ENCODE measurements around the gene DCPS. TPM values are rescaled to one million over a fixed set of nuclear protein-coding genes. Genes with fewer than 3 reads are reported as not detected.
"Not testable (repeated sequence)": the region's sequence is repeated elsewhere in the genome, so short reads cannot be mapped to it uniquely, and the experiment has no call there.

The DCPS gene
- polyA plus RNA-seq, 3 donors = 13.9 to 17.0 (median 16.0) TPM

GRCh38 chr11:126341760-126342161 is 37.9 kb downstream of the DCPS start:
- no peak for DNase-seq (ENCODE audit: low read depth in 3 of 3, low spot score in 2 of 3)

GRCh38 chr11:126343051-126343450 is 39.2 kb downstream of the DCPS start:
- DNase-seq (ENCODE audit: low read depth in 3 of 3, low spot score in 2 of 3) = no peak

DNA sequence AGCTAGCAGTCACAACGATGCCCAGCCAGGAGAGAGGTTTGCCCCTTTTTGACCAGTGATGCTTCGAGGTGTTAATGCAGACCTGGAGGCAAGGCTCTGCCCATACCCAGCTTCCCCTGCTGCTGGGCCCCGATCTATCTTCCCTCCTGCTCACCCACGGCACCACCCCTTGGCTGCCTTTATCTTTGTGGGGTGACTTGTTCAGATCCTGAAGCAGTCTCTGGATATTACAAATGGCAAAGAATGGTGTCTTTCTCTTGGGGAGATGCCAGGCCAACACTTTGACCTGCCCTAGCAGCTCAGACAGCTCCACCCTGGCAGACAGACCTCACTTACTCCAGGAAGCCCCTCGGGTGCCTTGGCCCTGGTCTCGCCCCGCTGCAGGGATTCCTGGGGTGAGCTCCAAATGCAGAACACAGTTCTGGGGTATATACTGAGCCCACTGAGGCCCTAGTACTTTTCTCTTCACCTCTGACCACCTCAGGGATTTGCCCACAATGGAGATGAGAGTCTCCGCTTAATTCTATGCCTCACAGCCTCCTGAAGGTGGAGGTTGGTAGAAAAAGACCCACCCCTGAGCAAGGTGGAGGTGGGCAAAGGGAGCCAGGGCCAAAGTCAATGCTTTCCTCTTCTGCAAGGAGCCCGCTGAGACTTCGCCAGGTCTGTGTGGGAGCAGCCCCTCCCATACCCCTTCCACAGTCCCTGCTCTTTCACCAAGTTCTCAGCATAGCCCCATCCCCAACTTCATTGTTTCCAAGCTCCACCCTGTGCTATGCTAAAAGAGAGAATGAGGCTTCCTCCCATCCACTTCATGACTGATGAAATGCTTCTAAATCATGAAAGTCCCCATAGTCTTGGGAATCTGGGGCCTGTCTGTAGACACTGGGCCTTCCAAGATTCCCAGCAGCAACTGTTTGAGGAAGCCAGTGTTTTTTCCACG is 40.6 kb downstream of the DCPS start:
- DNase-seq (ENCODE audit: low read depth in 3 of 3, low spot score in 2 of 3) = no peak

GRCh38 chr11:126345283-126345682 is 41.4 kb downstream of the DCPS start:
- DNase-seq (ENCODE audit: low read depth in 3 of 3, low spot score in 2 of 3) = no peak

- no peak for DNase-seq (ENCODE audit: low read depth in 3 of 3, low spot score in 2 of 3)
These were observed 42.1 kb downstream of the DCPS start for GRCh38 chr11:126345759-126346585.

- DNase-seq (ENCODE audit: low read depth in 3 of 3, low spot score in 2 of 3) = no peak
These were observed 42.7 kb downstream of the DCPS start for GRCh38 chr11:126346586-126346940.

DNA sequence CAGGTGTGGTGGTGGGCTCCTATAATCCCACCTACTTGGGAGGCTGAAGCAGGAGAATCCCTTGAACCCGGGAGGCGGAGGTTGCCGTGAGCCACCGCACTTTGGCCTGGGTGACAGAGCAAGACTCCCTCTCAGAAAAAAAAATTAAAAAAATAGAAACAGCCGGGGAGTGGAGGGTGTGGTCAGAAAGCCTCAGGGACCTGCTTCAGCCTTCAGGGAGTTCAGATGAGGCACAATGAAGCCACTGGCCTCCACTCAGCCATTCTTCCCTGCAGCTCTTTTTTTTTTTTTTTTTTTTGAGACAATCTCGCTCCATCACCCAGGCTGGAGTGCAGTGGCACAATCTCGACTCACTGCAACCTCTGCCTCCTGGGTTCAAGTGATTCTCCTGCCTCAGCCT is 43.1 kb downstream of the DCPS start:
- DNase-seq (ENCODE audit: low read depth in 3 of 3, low spot score in 2 of 3) = not testable (repeated sequence)

GRCh38 chr11:126347751-126348668 is 44.1 kb downstream of the DCPS start:
- no peak for DNase-seq (ENCODE audit: low read depth in 3 of 3, low spot score in 2 of 3)

DNA sequence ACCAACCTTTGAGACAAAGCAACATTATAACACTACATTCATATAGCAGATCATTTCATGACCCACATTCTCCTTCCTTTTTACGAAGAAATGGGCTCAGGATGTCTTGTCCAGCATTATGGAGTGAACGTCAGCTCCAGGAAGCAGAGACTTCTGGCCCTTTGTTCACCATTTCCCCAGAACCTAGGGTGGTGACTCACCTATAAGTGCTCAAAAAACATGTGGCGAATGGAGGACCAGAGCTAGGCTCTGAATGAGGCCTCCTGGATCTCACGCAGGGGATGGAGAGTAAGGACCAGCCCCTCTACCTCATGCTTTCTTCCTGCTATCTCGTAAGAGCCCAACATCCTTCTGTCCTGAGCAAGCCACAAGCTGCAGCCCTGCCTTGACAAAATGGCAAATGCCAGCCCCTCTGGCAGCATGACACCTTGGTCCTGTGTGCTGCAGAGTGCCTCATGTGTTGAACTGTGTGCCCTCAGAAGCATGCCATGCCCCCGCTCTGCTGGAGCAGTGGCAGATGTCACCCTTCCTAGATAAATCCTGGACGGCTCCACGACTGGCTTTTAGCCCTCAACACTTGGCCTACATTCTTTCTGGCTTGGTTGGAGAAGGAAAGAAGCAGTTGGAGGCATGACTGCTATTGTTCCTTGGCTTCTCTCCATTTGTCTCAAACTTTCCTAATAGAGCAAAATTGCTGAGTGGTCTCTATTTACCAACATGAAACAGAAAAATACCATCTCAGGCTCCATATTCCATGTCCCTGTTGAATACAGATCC is 45.1 kb downstream of the DCPS start:
- DNase-seq (ENCODE audit: low read depth in 3 of 3, low spot score in 2 of 3) = no peak

DNA sequence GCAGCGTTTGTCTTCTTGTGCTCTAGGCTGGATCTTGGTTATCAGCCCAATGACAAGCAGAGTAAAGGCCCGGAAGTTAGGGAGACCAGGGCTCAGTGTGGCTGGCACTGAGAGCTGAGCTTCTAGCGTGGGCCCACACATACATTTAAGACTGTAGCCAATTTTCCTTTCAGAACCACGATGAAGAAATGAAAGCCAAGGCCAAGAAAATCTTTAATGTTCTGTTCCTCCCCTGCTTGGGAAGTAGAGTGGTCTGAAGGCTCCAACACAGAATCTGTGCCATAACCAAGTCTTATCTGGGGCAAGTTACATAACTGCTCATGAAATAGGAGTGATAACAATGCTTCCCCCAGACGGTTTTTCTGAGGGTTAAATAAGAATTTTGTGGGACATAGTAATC is 47.0 kb downstream of the DCPS start:
- DNase-seq (ENCODE audit: low read depth in 3 of 3, low spot score in 2 of 3) = no peak

GRCh38 chr11:126352163-126352562 is 48.3 kb downstream of the DCPS start:
- DNase-seq (ENCODE audit: low read depth in 3 of 3, low spot score in 2 of 3) = no peak

- DNase-seq (ENCODE audit: low read depth in 3 of 3, low spot score in 2 of 3) = no peak
These were observed 49.3 kb downstream of the DCPS start for GRCh38 chr11:126352934-126353801.

GRCh38 chr11:126354631-126355323 is 50.9 kb downstream of the DCPS start:
- no peak for DNase-seq (ENCODE audit: low read depth in 3 of 3, low spot score in 2 of 3)

DNA sequence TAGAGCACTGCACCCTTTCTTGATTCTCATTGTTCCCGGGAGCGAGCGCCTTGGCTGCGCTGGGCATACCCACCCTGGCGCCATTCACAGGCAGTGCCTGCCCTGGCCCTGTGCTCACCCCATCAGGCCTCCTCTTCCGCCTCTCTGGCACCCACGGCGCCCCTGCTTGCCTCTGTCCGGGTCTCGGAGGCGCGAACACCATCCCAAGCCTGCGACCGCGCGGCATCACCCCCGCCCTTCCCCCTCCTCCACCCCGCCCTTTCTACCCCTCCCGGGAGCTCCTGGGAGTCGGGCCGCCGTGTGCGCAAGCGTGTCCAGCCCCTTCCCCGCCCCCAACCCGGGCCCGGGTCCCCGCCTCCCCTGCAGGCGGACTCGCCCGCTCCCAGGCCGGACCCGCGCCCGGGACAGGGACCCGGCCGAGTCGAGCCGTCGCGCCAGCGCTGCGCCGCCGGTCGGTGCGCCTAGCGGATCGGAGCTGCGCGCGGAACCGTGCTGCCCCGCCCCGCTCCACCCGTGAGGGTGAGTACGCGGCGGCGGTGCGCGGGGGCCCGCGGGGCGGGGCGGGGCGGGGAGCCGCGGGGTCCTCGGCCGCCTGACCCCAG is 51.6 kb downstream of the DCPS start, which contains the start of gene ST3GAL4:
TSS of gene ST3GAL4 (plus strand) at position 363 of the 602 bp plus-strand sequence. CDS start 50,470 bp downstream, outside the sequence.
- peak in 2 of 3 donors; percentile 56 to 75 for DNase-seq (ENCODE audit: low read depth in 3 of 3, low spot score in 2 of 3)

GRCh38 chr11:126355926-126356897 is 52.4 kb downstream of the DCPS start:
- DNase-seq (ENCODE audit: low read depth in 3 of 3, low spot score in 2 of 3) = no peak
